ENCODE data around the gene LAS1L.

- TF ChIP-seq CTCF (IDR thresholded peaks at IDR 0.05; ENCODE audit: low read depth, low read length, poor library complexity, severe bottlenecking) (no peak), EZH2phosphoT487 (IDR thresholded peaks at IDR 0.05; ENCODE audit: borderline replicate concordance, low read length) (no peak)
Measured at GRCh38 chrX:65480960-65481359, 53.6 kb downstream of the LAS1L start.
